ENCODE data around the gene CA11.

GRCh38 chr19:48669903-48670668 is 24.1 kb upstream of the CA11 start:
- no peak for TF ChIP-seq EZH2 (IDR thresholded peaks at IDR 0.05; ENCODE audit: low read length, missing control alignments)
- TF ChIP-seq CTCF (conservative IDR thresholded peaks at IDR 0.05 in 1 of 2, IDR thresholded peaks at IDR 0.05 in 1 of 2; ENCODE audit: low read depth in 1 of 2, low read length in 2 of 2) = no peak
